Measurements from ENCODE around the gene SAMD7. TPM values are rescaled to one million over a fixed set of nuclear protein-coding genes. Genes with fewer than 3 reads are reported as not detected.

SAMD7 gene
- total and polyA plus RNA-seq, 2 of the 13 experiments (the other 11 are each of a cell fraction or from before 2014, with no cell fraction given), result not detected

- ATAC-seq, result no peak
- H3K4me2 ChIP-seq (ENCODE audit: low read depth, low read length), result peak overlapping the region; percentile 8
- no peak for FAIRE-seq
- peak overlapping the region in 1 of 3 experiments; percentile 11; a peak in 1 of 6 replicates for H3K4me3 ChIP-seq (replicated peaks in 1 of 3; ENCODE audit: insufficient read depth in 1 of 3, low read depth in 2 of 3, low read length in 3 of 3)
- H3K4me1 ChIP-seq (ENCODE audit: insufficient read depth, low read length), result peaks cover 49% of the 10 kb centered on the region
- H3K36me3 ChIP-seq (replicated peaks in 1 of 2; ENCODE audit: control insufficient read depth in 1 of 2, insufficient read depth in 2 of 2, low read length in 2 of 2), result peaks cover 2 to 30% of the 10 kb centered on the region in 2 experiments; a peak in 3 of 5 replicates
- 93% methylated on average over 5 of the region's 5 CpGs for WGBS (ENCODE audit: low lambda C conversion rate)
- no peak for DNase-seq (ENCODE audit: low spot score)
- no peak overlapping the region for H3K9ac ChIP-seq (ENCODE audit: insufficient read depth, low read depth, low read length)
- CTCF ChIA-PET (ENCODE audit: low intra/inter-chr PET ratio, low total read pairs), result no interaction called here
- no TSS peak for BruUV-seq (replicated peaks)
- intact Hi-C loops (cut with micrococcal nuclease; ENCODE audit: unreplicated experiment), result no loop called here
- H3K27ac ChIP-seq (ENCODE audit: extremely low read length, insufficient read depth, low read length), result no peak overlapping the region
- H3K27me3 ChIP-seq (ENCODE audit: control insufficient read depth in 1 of 2, insufficient read depth in 2 of 2, low read length in 2 of 2), result no peaks in the 10 kb centered on the region; a peak in 1 of 5 replicates
- peaks cover 78% of the 10 kb centered on the region for H3K79me2 ChIP-seq (ENCODE audit: insufficient read depth, low read length)
- no peak for TF ChIP-seq STAT6 (CRISPR knock-in tag; IDR thresholded peaks at IDR 0.05; ENCODE audit: borderline replicate concordance)
- peak; percentile 23; the same call in 1 of the 2 replicates for TF ChIP-seq RBFOX2 (IDR thresholded peaks at IDR 0.05; ENCODE audit: low read depth, low read length)
- TF ChIP-seq ZNF619 (CRISPR knock-in tag; IDR thresholded peaks at IDR 0.05), result no peak
- H3K9me3 ChIP-seq (ENCODE audit: low read length), result no peaks in the 10 kb centered on the region
- peaks cover 50% of the 10 kb centered on the region for H4K20me1 ChIP-seq (ENCODE audit: insufficient read depth, low read length)
- H2AFZ ChIP-seq (ENCODE audit: low read length), result no peak overlapping the region
- in situ Hi-C loops (cut with HindIII; ENCODE audit: extremely low pct_ligation_motif_present, low pct_unique_long_range_greater_than_20kb), result no loop called here
- POLR2A ChIA-PET, result interaction anchor here (1.2 kb wide), 1 partner anchor 9 kb away, joined by 3 read pairs; no protein-coding TSS in a partner anchor
Measured at GRCh38 chr3:169969174-169970095, 58.1 kb downstream of the SAMD7 start.
